Fibroblast of lung (primary cell): ENCODE data around the gene OLFML3. TPM values are rescaled to one million over a fixed set of nuclear protein-coding genes. Genes with fewer than 3 reads are reported as not detected.

Experiments used
- DNase-seq, 2 donors: peaks; one replicate each; pipeline versions ENCODE4 v3.0.0 to v3.0.0-alpha.2; 2010; ENCODE audit warnings: low read depth in 2 of 2
- H2AFZ ChIP-seq: 2 replicates; pipeline ENCODE4 v1.5.1; 2012; ENCODE audit warnings: low read length, control low read depth, inconsistent platforms
- H3K27ac ChIP-seq: 2 replicates; pipeline ENCODE4 v1.5.1; 2011; ENCODE audit warnings: low read length, control low read depth; ENCODE audit not compliant: insufficient read depth
- H3K27me3 ChIP-seq: 2 replicates; pipeline ENCODE4 v1.5.1; 2011; ENCODE audit warnings: mild to moderate bottlenecking, low read length; ENCODE audit not compliant: control insufficient read depth, insufficient read depth
- H3K36me3 ChIP-seq: 2 replicates; pipeline ENCODE4 v1.5.1; 2011; ENCODE audit warnings: low read length; ENCODE audit not compliant: control insufficient read depth, insufficient read depth
- H3K4me1 ChIP-seq: 2 replicates; pipeline ENCODE4 v1.5.1; 2011; ENCODE audit warnings: low read length; ENCODE audit not compliant: control insufficient read depth, insufficient read depth; ENCODE audit errors: extremely low read depth
- H3K4me2 ChIP-seq: 2 replicates; pipeline ENCODE4 v1.5.1; 2011; ENCODE audit warnings: low read length, control low read depth; ENCODE audit not compliant: insufficient read depth; ENCODE audit errors: extremely low read depth
- H3K4me3 ChIP-seq, 4 experiments: fragments of 200-600 bp in 1 of 4; sonication (generic) in 1 of 4; replicated peaks in 1 of 4; 2 replicates each; pipeline ENCODE4 v1.5.1; 2011 to 2016; ENCODE audit warnings: low read length in 4 of 4, low read depth in 3 of 4, mild to moderate bottlenecking in 3 of 4, control low read depth in 2 of 4, inconsistent platforms in 1 of 4, mixed read lengths in 1 of 4; ENCODE audit not compliant: insufficient read depth in 1 of 4; ENCODE audit errors: control extremely low read depth in 1 of 4
- H3K79me2 ChIP-seq: 2 replicates; pipeline ENCODE4 v1.5.1; 2012; ENCODE audit warnings: mild to moderate bottlenecking, low read length, inconsistent platforms; ENCODE audit not compliant: control insufficient read depth, insufficient read depth
- H3K9ac ChIP-seq: 2 replicates; pipeline ENCODE4 v1.5.1; 2011; ENCODE audit warnings: mild to moderate bottlenecking, low read length, control low read depth; ENCODE audit not compliant: insufficient read depth
- H3K9me3 ChIP-seq: 2 replicates; pipeline ENCODE4 v1.5.1; 2012; ENCODE audit warnings: low read depth, low read length; ENCODE audit not compliant: control insufficient read depth, insufficient read depth
- H4K20me1 ChIP-seq: 2 replicates; pipeline ENCODE4 v1.5.1; 2011; ENCODE audit warnings: low read length; ENCODE audit not compliant: control insufficient read depth, insufficient read depth; ENCODE audit errors: extremely low read depth
- CTCF ChIP-seq, 2 donors: IDR thresholded peaks in 1 of 2; conservative IDR thresholded peaks in 1 of 2; 1 replicate in 1 of 2; 2 replicates in 1 of 2; pipeline ENCODE4 v1.5.1; 2011 to 2012; ENCODE audit warnings: low read length in 2 of 2, control low read depth in 1 of 2, inconsistent platforms in 1 of 2, low read depth in 1 of 2, mild to moderate bottlenecking in 1 of 2
- EZH2 ChIP-seq: IDR thresholded peaks from 2 replicates; pipeline ENCODE4 v1.5.1; 2012; ENCODE audit warnings: low read length, control low read depth, mild to moderate bottlenecking; ENCODE audit errors: missing control alignments
- polyA plus RNA-seq, 2 donors: library from polyadenylated mRNA; depleted of rRNA in 1 of 2; stranded (reverse) in 1 of 2; unstranded in 1 of 2; fragments of >200 nt; gene quantifications; 2 replicates each; pipeline ENCODE4 v1.2.1, GENCODE V29; 2011 to 2012; ENCODE audit warnings: missing spikeins in 1 of 2
- total RNA-seq: library from RNA; depleted of rRNA; stranded (reverse); fragments of >200 nt; gene quantifications from 2 replicates; pipeline ENCODE4 v1.2.1, GENCODE V29; 2014

Gene OLFML3
- total and polyA plus RNA-seq, 2 donors (not counting 1 experiment from before 2014, with no cell fraction given), result 68.0 to 133 TPM

- DNase-seq, result peak; percentile 57 to 71
These were observed 48.6 kb upstream of the OLFML3 start for GRCh38 chr1:113930499-113931161.

GRCh38 chr1:113931451-113931851 lies 47.8 kb upstream of the OLFML3 start:
- Histone ChIP-seq H3K36me3 (no peaks in the 10 kb centered on the region), H2AFZ (no peak overlapping the region), H3K27me3 (no peaks in the 10 kb centered on the region), H3K4me2 (peak overlapping the region; percentile 77), H3K27ac (peak overlapping the region; percentile 98), H3K79me2 (peaks cover 65% of the 10 kb centered on the region), H3K4me3 (peak overlapping the region in 3 of 4 experiments; percentile 66 to 93 (median 80)), H3K9ac (no peak overlapping the region), H4K20me1 (no peaks in the 10 kb centered on the region), H3K4me1 (peaks cover 2% of the 10 kb centered on the region), H3K9me3 (no peaks in the 10 kb centered on the region)
- DNase-seq, result peak; percentile 78 to 88
- no peak for TF ChIP-seq EZH2
- TF ChIP-seq CTCF (conservative IDR thresholded peaks at IDR 0.05 in 1 of 2, IDR thresholded peaks at IDR 0.05 in 1 of 2; ENCODE audit: low read depth in 1 of 2, low read length in 2 of 2), result no peak

More at GRCh38 chr1:113930499-113931161, 48.6 kb upstream of the OLFML3 start:
- H3K9ac ChIP-seq, result peak overlapping the region; percentile 97
- TF ChIP-seq EZH2 (no peak), CTCF (conservative IDR thresholded peaks at IDR 0.05 in 1 of 2, IDR thresholded peaks at IDR 0.05 in 1 of 2; ENCODE audit: low read depth in 1 of 2, low read length in 2 of 2) (no peak)
- H3K79me2 ChIP-seq, result peaks cover 57% of the 10 kb centered on the region
- peaks cover 2% of the 10 kb centered on the region for H3K4me1 ChIP-seq
- no peaks in the 10 kb centered on the region for H3K27me3 ChIP-seq
- peak overlapping the region; percentile 77 for H3K4me2 ChIP-seq
- H3K9me3 ChIP-seq, result no peaks in the 10 kb centered on the region
- no peak overlapping the region for H2AFZ ChIP-seq
- H3K4me3 ChIP-seq, result peak overlapping the region; percentile 66 to 99 (median 86)
- no peaks in the 10 kb centered on the region for H4K20me1 ChIP-seq
- H3K36me3 ChIP-seq, result no peaks in the 10 kb centered on the region
- H3K27ac ChIP-seq, result peak overlapping the region; percentile 98

GRCh38 chr1:113934006-113934405 lies 45.3 kb upstream of the OLFML3 start:
- no peak overlapping the region for H3K27ac ChIP-seq
- H4K20me1 ChIP-seq, result peaks cover 2% of the 10 kb centered on the region
- H3K79me2 ChIP-seq, result peaks cover 84% of the 10 kb centered on the region
- no peaks in the 10 kb centered on the region for H3K36me3 ChIP-seq
- no peak overlapping the region for H3K9ac ChIP-seq
- H3K4me3 ChIP-seq, result no peak overlapping the region
- no peak for DNase-seq
- no peak for TF ChIP-seq EZH2
- no peak overlapping the region for H2AFZ ChIP-seq
- H3K9me3 ChIP-seq, result no peaks in the 10 kb centered on the region
- peaks cover 2% of the 10 kb centered on the region for H3K4me1 ChIP-seq
- no peaks in the 10 kb centered on the region for H3K27me3 ChIP-seq
- no peak overlapping the region for H3K4me2 ChIP-seq
